Placental epithelial cell (primary cell): Measurements from ENCODE around the gene ZNF549. TPM values are rescaled to one million over a fixed set of nuclear protein-coding genes. Genes with fewer than 3 reads are reported as not detected.

Experiments
- total RNA-seq: library from RNA; depleted of rRNA; stranded (reverse); fragments of >200 nt; gene quantifications from 2 replicates; pipeline ENCODE4 v1.2.3, GENCODE V29; 2012

ZNF549 gene
- 5.3 and 5.9 TPM in 2 replicates for total RNA-seq

GRCh38 chr19:57527136-57527881 is at the start of gene ZNF549:
ZNF549 (plus strand) TSS chr19:57527356; CDS start chr19:57527574, 218 bp downstream.

GRCh38 chr19:57487477-57488298 is 39.5 kb upstream of the ZNF549 start, which contains the start of gene ZNF419:
ZNF419 (plus strand) TSS chr19:57487750; CDS start chr19:57487951, 201 bp downstream.

GRCh38 chr19:57499680-57500395 is 27.3 kb upstream of the ZNF549 start, which contains the start of gene ZNF773:
ZNF773 (plus strand) TSS chr19:57499938; CDS start chr19:57500081, 143 bp downstream.

GRCh38 chr19:57559404-57560025 is 32.4 kb downstream of the ZNF549 start, which contains the start of gene ZNF550:
ZNF550 (minus strand) TSS chr19:57559863; CDS start chr19:57559682, 181 bp downstream.

GRCh38 chr19:57578487-57579205 is 51.5 kb downstream of the ZNF549 start, which contains the start of gene ZNF416:
ZNF416 (minus strand) TSS chr19:57578911; CDS start chr19:57578704, 207 bp downstream.

GRCh38 chr19:57583521-57584416 is 56.6 kb downstream of the ZNF549 start, which contains the start of gene ZIK1:
ZIK1 (plus strand) TSS chr19:57584145; CDS start chr19:57584357, 212 bp downstream.

GRCh38 chr19:57599761-57600383 is 72.7 kb downstream of the ZNF549 start, which contains the start of gene ZNF530:
ZNF530 (plus strand) TSS chr19:57599885; CDS start chr19:57604346, 4,461 bp downstream.

Other genes starting within 250 kb of the ZNF549 start
- gene ZNF460, start 246.9 kb upstream of the ZNF549 start, total RNA-seq, result 95.8 and 102 TPM in 2 replicates
- gene ZNF543, start 206.9 kb upstream of the ZNF549 start, total RNA-seq, result 12.5 and 14.1 TPM in 2 replicates
- gene ZNF304, start 176.1 kb upstream of the ZNF549 start, total RNA-seq, result 12.6 TPM in 2 replicates
- 13.0 and 15.3 TPM in 2 replicates for gene TRAPPC2B, start 163.8 kb upstream of the ZNF549 start, total RNA-seq
- 3.9 and 4.6 TPM in 2 replicates for gene ZNF547, start 163.8 kb upstream of the ZNF549 start, total RNA-seq
- gene ZNF548, start 137.5 kb upstream of the ZNF549 start, total RNA-seq, result 22.7 and 29.4 TPM in 2 replicates
- 12.9 and 16.9 TPM in 2 replicates for gene ZNF17, start 116.2 kb upstream of the ZNF549 start, total RNA-seq
- 14.1 and 16.5 TPM in 2 replicates for gene ZNF749, start 92.0 kb upstream of the ZNF549 start, total RNA-seq
- 0.11 and 0.39 TPM in 2 replicates for gene VN1R1, start 70.2 kb upstream of the ZNF549 start, total RNA-seq
- gene ZNF772, start 49.8 kb upstream of the ZNF549 start, total RNA-seq, result 21.9 and 22.0 TPM in 2 replicates
- gene ZNF419, start 39.6 kb upstream of the ZNF549 start, total RNA-seq, result 7.8 and 10.6 TPM in 2 replicates
- gene ZNF773, start 27.4 kb upstream of the ZNF549 start, total RNA-seq, result 10.8 and 18.8 TPM in 2 replicates
- gene ZNF550, start 32.5 kb downstream of the ZNF549 start, total RNA-seq, result 10.2 and 13.0 TPM in 2 replicates
- gene ZNF416, start 51.6 kb downstream of the ZNF549 start, total RNA-seq, result 7.5 and 8.0 TPM in 2 replicates
- 9.9 and 13.3 TPM in 2 replicates for gene ZIK1, start 56.8 kb downstream of the ZNF549 start, total RNA-seq
- 3.7 and 6.7 TPM in 2 replicates for gene ZNF530, start 72.5 kb downstream of the ZNF549 start, total RNA-seq
- gene ZNF134, start 86.9 kb downstream of the ZNF549 start, total RNA-seq, result 23.9 and 26.6 TPM in 2 replicates
- 19.1 and 21.2 TPM in 2 replicates for gene ZNF211, start 105.8 kb downstream of the ZNF549 start, total RNA-seq
- gene ZSCAN4, start 141.6 kb downstream of the ZNF549 start, total RNA-seq, result 0.22 and 0.39 TPM in 2 replicates
- 12.5 and 13.0 TPM in 2 replicates for gene ZNF551, start 154.6 kb downstream of the ZNF549 start, total RNA-seq
- 5.1 and 14.9 TPM in 2 replicates for gene ZNF154, start 181.8 kb downstream of the ZNF549 start, total RNA-seq
- 12.5 and 12.6 TPM in 2 replicates for gene ZNF671, start 200.3 kb downstream of the ZNF549 start, total RNA-seq
- 20.5 and 22.4 TPM in 2 replicates for gene ZNF776, start 219.5 kb downstream of the ZNF549 start, total RNA-seq
- gene ZNF586, start 242.3 kb downstream of the ZNF549 start, total RNA-seq, result 17.0 and 22.4 TPM in 2 replicates